ENCODE data around the gene EMC10.
A peak's percentile ranks its signal among the peaks of the same experiment; 100 is the strongest.

EMC10 gene

DNA sequence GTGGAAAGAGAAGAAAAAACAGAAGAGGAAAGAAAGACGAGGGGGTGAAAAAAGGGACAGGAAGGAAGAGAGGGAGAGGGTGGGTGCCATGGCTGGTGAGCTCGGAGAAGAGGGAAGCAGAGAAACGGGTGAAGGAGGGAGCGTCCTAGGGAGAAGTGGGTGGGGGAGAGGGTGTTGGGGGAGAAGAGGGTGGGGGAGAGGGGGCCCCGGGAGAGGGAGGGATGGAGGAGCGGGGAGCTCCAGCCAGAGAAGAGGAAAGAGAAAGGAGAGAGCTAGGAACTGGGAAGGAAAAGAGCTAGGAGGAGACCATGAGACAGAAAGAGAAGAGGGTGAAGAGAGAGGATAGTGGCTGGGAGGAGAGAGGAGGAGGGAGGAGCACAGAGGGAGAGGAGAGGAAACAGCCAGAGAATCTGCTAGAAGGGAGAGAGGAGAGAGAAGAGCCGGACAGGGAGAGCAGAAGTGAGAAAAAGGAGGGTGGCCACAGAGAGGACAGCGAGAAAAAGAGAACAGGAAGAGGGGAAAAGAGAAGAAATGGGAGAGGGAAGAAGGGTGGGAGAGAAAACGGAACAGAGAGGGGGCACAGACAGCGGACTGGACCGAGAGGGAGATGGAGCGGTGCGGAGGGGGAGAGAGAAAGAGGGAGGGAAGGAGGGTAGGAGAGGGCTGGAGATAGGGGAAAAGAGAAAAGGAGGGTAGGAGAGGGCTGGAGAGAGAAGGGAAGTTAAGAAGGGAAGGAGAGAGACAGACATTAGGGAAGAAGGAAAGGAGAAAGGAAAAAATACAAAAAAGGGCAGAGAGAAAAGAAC is 12.3 kb downstream of the EMC10 start:
- WGBS (ENCODE audit: extremely low coverage, insufficient coverage, insufficient read length) = 100% methylated on average over 2 of the region's 13 CpGs

DNA sequence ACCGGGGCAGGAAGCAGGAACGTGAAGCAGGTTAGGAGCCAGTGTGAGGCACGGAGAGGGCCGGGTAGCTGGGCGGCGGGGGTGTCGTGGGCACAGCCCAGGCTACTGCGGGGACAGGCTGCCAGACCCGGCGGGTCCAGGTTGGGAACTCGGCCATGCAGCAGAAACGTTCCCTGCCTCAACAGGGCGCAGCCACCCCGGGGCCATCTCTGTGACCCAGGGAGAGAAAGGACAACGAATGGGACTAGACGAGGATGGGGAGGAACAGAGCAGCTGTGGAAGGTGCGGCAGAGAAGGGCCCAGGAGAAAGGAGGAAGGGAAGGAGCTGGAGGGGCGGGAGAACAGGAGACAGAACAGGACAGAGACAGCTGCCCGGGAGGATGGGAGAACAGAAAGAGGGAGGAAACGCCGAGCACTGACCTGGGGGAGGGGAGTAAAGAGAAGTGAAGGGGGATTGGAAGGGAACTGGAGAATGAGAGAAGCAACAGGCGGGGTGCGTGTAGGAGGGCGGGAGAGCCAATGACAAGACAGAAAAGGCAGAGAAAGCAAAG is 13.2 kb downstream of the EMC10 start:
- H3K4me2 ChIP-seq (ENCODE audit: low read length) = peak overlapping the region; percentile 29
- no peak overlapping the region for H2BK12ac ChIP-seq (ENCODE audit: low read length)
- no peak overlapping the region for H3K14ac ChIP-seq (ENCODE audit: low read length)
- peak overlapping the region; percentile 21 for H4K91ac ChIP-seq (ENCODE audit: low read depth, low read length)
- H3K27me3 ChIP-seq (ENCODE audit: insufficient read depth, low read length) = peaks cover 2% of the 10 kb centered on the region
- no peak overlapping the region for H4K12ac ChIP-seq (ENCODE audit: low read depth, low read length)
- no peak overlapping the region for H2BK120ac ChIP-seq (ENCODE audit: insufficient read depth, low read length, poor library complexity)
- H2BK5ac ChIP-seq (ENCODE audit: low read depth, low read length, poor library complexity) = no peak overlapping the region
- H3K9ac ChIP-seq (ENCODE audit: low read length) = no peak overlapping the region
- H3K79me2 ChIP-seq (ENCODE audit: control insufficient read depth, insufficient read depth, low read length, poor library complexity) = no peaks in the 10 kb centered on the region
- no peak overlapping the region for H3K18ac ChIP-seq (ENCODE audit: low read length)
- H2AK5ac ChIP-seq (ENCODE audit: low read length) = no peak overlapping the region
- peaks cover 8 to 16% of the 10 kb centered on the region in 2 experiments for H3K36me3 ChIP-seq (ENCODE audit: control insufficient read depth in 1 of 2, insufficient read depth in 2 of 2, low read length in 2 of 2)
- H3K79me1 ChIP-seq (ENCODE audit: low read length) = peaks cover 3% of the 10 kb centered on the region
- no peak overlapping the region for H2AFZ ChIP-seq (ENCODE audit: insufficient read depth, low read length, poor library complexity)
- H3K4me3 ChIP-seq (ENCODE audit: low read depth, low read length) = no peak overlapping the region
- no CpG with 5 or more reads among the region's 24 CpGs for WGBS (ENCODE audit: extremely low coverage, insufficient coverage, insufficient read length)
- H3K4me1 ChIP-seq (ENCODE audit: control insufficient read depth in 1 of 2, insufficient read depth in 2 of 2, low read length in 2 of 2) = peaks cover 4 to 12% of the 10 kb centered on the region in 2 experiments
- no peak overlapping the region for H3K27ac ChIP-seq (ENCODE audit: low read depth, low read length)
- H3K9me3 ChIP-seq (ENCODE audit: insufficient read depth, low read depth, low read length) = peaks cover 4% of the 10 kb centered on the region
- H3K23ac ChIP-seq (ENCODE audit: low read length) = no peak overlapping the region
- no peak overlapping the region for H4K8ac ChIP-seq (ENCODE audit: low read depth, low read length)
- DNase-seq = no peak
- no peak overlapping the region for H3K4ac ChIP-seq (ENCODE audit: low read depth, low read length)

More for the DNA sequence above, 12.3 kb downstream of the EMC10 start:
- DNase-seq = no peak
- Histone ChIP-seq H3K4me1 (ENCODE audit: control insufficient read depth in 1 of 2, insufficient read depth in 2 of 2, low read length in 2 of 2) (peaks cover 4 to 12% of the 10 kb centered on the region in 2 experiments), H3K14ac (ENCODE audit: low read length) (no peak overlapping the region), H2BK120ac (ENCODE audit: insufficient read depth, low read length, poor library complexity) (no peak overlapping the region), H3K9me3 (ENCODE audit: insufficient read depth, low read depth, low read length) (peaks cover 4% of the 10 kb centered on the region), H2BK12ac (ENCODE audit: low read length) (no peak overlapping the region), H3K36me3 (ENCODE audit: control insufficient read depth in 1 of 2, insufficient read depth in 2 of 2, low read length in 2 of 2) (peaks cover 8 to 17% of the 10 kb centered on the region in 2 experiments), H3K79me2 (ENCODE audit: control insufficient read depth, insufficient read depth, low read length, poor library complexity) (no peaks in the 10 kb centered on the region), H3K18ac (ENCODE audit: low read length) (no peak overlapping the region), H3K4me3 (ENCODE audit: low read depth, low read length) (no peak overlapping the region), H3K4me2 (ENCODE audit: low read length) (no peak overlapping the region), H4K8ac (ENCODE audit: low read depth, low read length) (no peak overlapping the region), H4K12ac (ENCODE audit: low read depth, low read length) (no peak overlapping the region), H2AK5ac (ENCODE audit: low read length) (no peak overlapping the region), H3K79me1 (ENCODE audit: low read length) (peaks cover 3% of the 10 kb centered on the region), H3K23ac (ENCODE audit: low read length) (no peak overlapping the region), H3K9ac (ENCODE audit: low read length) (no peak overlapping the region), H4K91ac (ENCODE audit: low read depth, low read length) (no peak overlapping the region), H3K27me3 (ENCODE audit: insufficient read depth, low read length) (peaks cover 2% of the 10 kb centered on the region), H3K27ac (ENCODE audit: low read depth, low read length) (no peak overlapping the region), H2BK5ac (ENCODE audit: low read depth, low read length, poor library complexity) (no peak overlapping the region), H2AFZ (ENCODE audit: insufficient read depth, low read length, poor library complexity) (no peak overlapping the region), H3K4ac (ENCODE audit: low read depth, low read length) (no peak overlapping the region)

DNA sequence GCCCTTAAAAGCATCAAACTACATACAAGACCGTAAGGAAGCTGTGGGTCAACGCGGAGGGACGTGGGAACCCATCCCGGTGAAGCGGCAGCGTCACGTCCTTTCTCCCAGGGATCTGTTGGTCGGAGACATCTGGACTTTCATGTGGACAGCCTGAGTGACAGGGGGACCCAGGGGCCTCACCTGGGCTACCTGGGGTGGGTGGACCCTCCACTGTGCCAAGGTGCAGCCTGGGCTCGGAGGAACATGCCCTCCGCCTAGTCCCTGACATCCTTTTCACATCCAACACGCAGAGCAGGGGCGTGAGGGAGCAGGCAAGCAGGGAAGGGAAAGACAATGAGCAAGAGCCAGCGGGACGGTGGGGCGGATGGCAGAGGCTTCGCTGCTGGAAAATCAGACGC is 14.1 kb downstream of the EMC10 start:
- Histone ChIP-seq H2BK120ac (ENCODE audit: insufficient read depth, low read length, poor library complexity) (no peak overlapping the region), H4K91ac (ENCODE audit: low read depth, low read length) (no peak overlapping the region), H3K9ac (ENCODE audit: low read length) (no peak overlapping the region), H3K79me1 (ENCODE audit: low read length) (peaks cover 3% of the 10 kb centered on the region), H2BK12ac (ENCODE audit: low read length) (peak overlapping the region; percentile 2), H2BK5ac (ENCODE audit: low read depth, low read length, poor library complexity) (no peak overlapping the region), H2AFZ (ENCODE audit: insufficient read depth, low read length, poor library complexity) (no peak overlapping the region), H3K14ac (ENCODE audit: low read length) (no peak overlapping the region), H3K9me3 (ENCODE audit: insufficient read depth, low read depth, low read length) (peaks cover 4% of the 10 kb centered on the region), H4K8ac (ENCODE audit: low read depth, low read length) (no peak overlapping the region), H2AK5ac (ENCODE audit: low read length) (no peak overlapping the region), H3K4me3 (ENCODE audit: low read depth, low read length) (no peak overlapping the region), H3K18ac (ENCODE audit: low read length) (no peak overlapping the region), H3K36me3 (ENCODE audit: control insufficient read depth in 1 of 2, insufficient read depth in 2 of 2, low read length in 2 of 2) (peaks cover 8 to 16% of the 10 kb centered on the region in 2 experiments), H3K27me3 (ENCODE audit: insufficient read depth, low read length) (peaks cover 2% of the 10 kb centered on the region), H3K4me2 (ENCODE audit: low read length) (peak overlapping the region; percentile 8), H3K4ac (ENCODE audit: low read depth, low read length) (no peak overlapping the region), H3K4me1 (ENCODE audit: control insufficient read depth in 1 of 2, insufficient read depth in 2 of 2, low read length in 2 of 2) (peaks cover 4 to 12% of the 10 kb centered on the region in 2 experiments), H3K27ac (ENCODE audit: low read depth, low read length) (no peak overlapping the region), H4K12ac (ENCODE audit: low read depth, low read length) (no peak overlapping the region), H3K79me2 (ENCODE audit: control insufficient read depth, insufficient read depth, low read length, poor library complexity) (no peaks in the 10 kb centered on the region), H3K23ac (ENCODE audit: low read length) (peak overlapping the region; percentile 30)
- no CpG with 5 or more reads among the region's 18 CpGs for WGBS (ENCODE audit: extremely low coverage, insufficient coverage, insufficient read length)
- DNase-seq = no peak

DNA sequence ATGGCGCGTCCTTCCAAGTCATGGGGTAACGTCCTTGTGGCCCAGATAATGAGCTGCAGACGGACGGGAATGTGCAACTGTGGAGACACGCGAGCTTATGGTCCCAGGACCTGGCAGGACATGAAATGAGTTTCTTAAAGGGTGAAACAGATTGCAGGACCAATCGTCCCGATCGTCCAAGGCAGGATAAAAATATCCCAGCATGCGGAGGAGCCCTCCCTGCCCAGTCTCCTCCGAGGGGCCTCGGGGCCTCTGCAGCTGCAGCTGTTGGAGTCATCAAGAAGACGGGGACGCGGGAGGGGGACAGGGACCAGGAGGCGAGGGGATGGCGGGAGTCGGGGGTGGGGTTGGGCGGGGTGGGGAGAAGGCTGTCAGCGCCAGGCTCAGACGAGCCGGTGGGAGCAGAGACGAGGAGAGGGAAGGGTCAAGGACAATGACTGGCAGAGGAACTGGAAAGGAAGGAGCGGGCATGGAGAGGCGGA is 14.7 kb downstream of the EMC10 start:
- Histone ChIP-seq H3K27ac (ENCODE audit: low read depth, low read length) (no peak overlapping the region), H4K91ac (ENCODE audit: low read depth, low read length) (no peak overlapping the region), H2BK120ac (ENCODE audit: insufficient read depth, low read length, poor library complexity) (no peak overlapping the region), H2BK12ac (ENCODE audit: low read length) (no peak overlapping the region), H3K23ac (ENCODE audit: low read length) (no peak overlapping the region), H4K12ac (ENCODE audit: low read depth, low read length) (no peak overlapping the region), H3K36me3 (ENCODE audit: control insufficient read depth in 1 of 2, insufficient read depth in 2 of 2, low read length in 2 of 2) (peaks cover 8 to 16% of the 10 kb centered on the region in 2 experiments), H3K18ac (ENCODE audit: low read length) (no peak overlapping the region), H3K4me1 (ENCODE audit: control insufficient read depth in 1 of 2, insufficient read depth in 2 of 2, low read length in 2 of 2) (peaks cover 4 to 12% of the 10 kb centered on the region in 2 experiments), H4K8ac (ENCODE audit: low read depth, low read length) (no peak overlapping the region), H2BK5ac (ENCODE audit: low read depth, low read length, poor library complexity) (no peak overlapping the region), H3K79me2 (ENCODE audit: control insufficient read depth, insufficient read depth, low read length, poor library complexity) (no peaks in the 10 kb centered on the region), H3K27me3 (ENCODE audit: insufficient read depth, low read length) (peaks cover 2% of the 10 kb centered on the region), H3K9ac (ENCODE audit: low read length) (no peak overlapping the region), H2AFZ (ENCODE audit: insufficient read depth, low read length, poor library complexity) (no peak overlapping the region), H2AK5ac (ENCODE audit: low read length) (no peak overlapping the region), H3K4me2 (ENCODE audit: low read length) (no peak overlapping the region), H3K79me1 (ENCODE audit: low read length) (peaks cover 3% of the 10 kb centered on the region), H3K4ac (ENCODE audit: low read depth, low read length) (no peak overlapping the region), H3K9me3 (ENCODE audit: insufficient read depth, low read depth, low read length) (peaks cover 4% of the 10 kb centered on the region), H3K14ac (ENCODE audit: low read length) (no peak overlapping the region), H3K4me3 (ENCODE audit: low read depth, low read length) (no peak overlapping the region)
- WGBS (ENCODE audit: extremely low coverage, insufficient coverage, insufficient read length) = no CpG with 5 or more reads among the region's 26 CpGs
- no peak for DNase-seq
